ENCODE results near the gene MAP4. TPM values are rescaled to one million over a fixed set of nuclear protein-coding genes. Genes with fewer than 3 reads are reported as not detected.
"Not testable (repeated sequence)": the region's sequence is repeated elsewhere in the genome, so short reads cannot be mapped to it uniquely, and the experiment has no call there.

MAP4 gene
- 74.4 TPM for polyA plus RNA-seq (2012; ENCODE audit: low read depth, missing spikeins)

GRCh38 chr3:48016301-48016973 lies at the start of gene MAP4:
Gene MAP4 (minus strand): TSS chr3:48016416. CDS start chr3:47998860, 17,556 bp downstream.
- DNase-seq (ENCODE audit: insufficient read length, low spot score) (no peak), FAIRE-seq (peak; percentile 40)
- TF ChIP-seq POLR2AphosphoS5 (IDR thresholded peaks at IDR 0.05; ENCODE audit: low read depth, low read length) = no peak
- TF ChIP-seq PAX5 (IDR thresholded peaks at IDR 0.05; ENCODE audit: insufficient read depth, low read length, severe bottlenecking) = no peak
- TF ChIP-seq POLR2A (IDR thresholded peaks at IDR 0.05; ENCODE audit: low read depth, low read length) = no peak
- TF ChIP-seq POU2F2 (IDR thresholded peaks at IDR 0.05; ENCODE audit: low read depth, low read length) = no peak
- TF ChIP-seq TAF1 (IDR thresholded peaks at IDR 0.05; ENCODE audit: low read depth, low read length) = no peak
- no peak for TF ChIP-seq SPI1 (IDR thresholded peaks at IDR 0.05; ENCODE audit: low read depth, low read length)

DNA sequence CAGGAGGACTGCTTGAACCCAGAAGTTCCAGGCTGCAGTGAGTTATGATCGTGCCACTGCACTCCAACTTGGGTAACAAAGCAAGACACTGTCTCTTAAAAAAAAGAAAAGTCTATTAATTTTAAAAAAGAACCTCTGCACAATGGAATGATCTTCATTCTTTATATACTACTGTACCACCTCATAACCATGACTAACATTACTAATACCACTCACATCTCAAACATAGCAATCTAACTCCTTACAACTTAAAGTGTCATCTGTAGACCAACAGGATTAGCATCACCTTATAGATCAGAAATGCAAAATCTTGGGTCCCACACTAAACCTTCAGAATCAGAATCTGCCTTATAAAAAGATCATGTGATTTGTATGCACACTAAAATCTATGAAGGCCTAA lies 48.8 kb upstream of the MAP4 start:
- TF ChIP-seq TAF1 (IDR thresholded peaks at IDR 0.05; ENCODE audit: low read depth, low read length) (no peak), POU2F2 (IDR thresholded peaks at IDR 0.05; ENCODE audit: low read depth, low read length) (no peak), SPI1 (IDR thresholded peaks at IDR 0.05; ENCODE audit: low read depth, low read length) (no peak), POLR2A (IDR thresholded peaks at IDR 0.05; ENCODE audit: low read depth, low read length) (no peak), PAX5 (IDR thresholded peaks at IDR 0.05; ENCODE audit: insufficient read depth, low read length, severe bottlenecking) (no peak), POLR2AphosphoS5 (IDR thresholded peaks at IDR 0.05; ENCODE audit: low read depth, low read length) (no peak)

DNA sequence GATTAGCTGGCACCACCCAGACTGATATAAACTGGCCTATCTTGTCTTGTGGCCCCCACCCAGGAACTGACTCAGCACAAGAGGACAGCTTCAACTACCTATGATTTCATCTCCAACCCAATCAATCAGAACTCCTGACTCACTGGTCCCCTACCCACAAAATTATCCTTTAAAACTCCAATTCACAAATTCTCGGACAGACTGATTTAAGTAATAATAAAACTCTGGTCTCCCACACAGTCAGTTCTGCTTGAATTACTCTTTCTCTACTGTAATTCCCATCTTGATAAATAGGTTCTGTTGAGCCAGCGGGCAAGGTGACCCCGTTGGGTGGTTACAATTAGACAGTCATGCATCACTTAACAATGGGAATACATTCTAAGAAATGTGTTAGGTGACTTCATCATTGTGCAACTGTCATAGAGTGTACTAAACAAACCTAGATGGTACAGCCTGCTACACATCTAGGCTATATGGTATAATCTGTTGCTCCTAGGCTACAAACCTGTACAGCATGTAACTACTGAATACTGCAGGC lies 48.1 kb upstream of the MAP4 start:
- DNase-seq (ENCODE audit: insufficient read length, low spot score) (no peak), FAIRE-seq (peak; percentile 79)
- TF ChIP-seq POLR2A (IDR thresholded peaks at IDR 0.05; ENCODE audit: low read depth, low read length) = no peak
- TF ChIP-seq POU2F2 (IDR thresholded peaks at IDR 0.05; ENCODE audit: low read depth, low read length) = no peak
- TF ChIP-seq POLR2AphosphoS5 (IDR thresholded peaks at IDR 0.05; ENCODE audit: low read depth, low read length) = no peak
- TF ChIP-seq TAF1 (IDR thresholded peaks at IDR 0.05; ENCODE audit: low read depth, low read length) = no peak
- TF ChIP-seq PAX5 (IDR thresholded peaks at IDR 0.05; ENCODE audit: insufficient read depth, low read length, severe bottlenecking) = no peak
- no peak for TF ChIP-seq SPI1 (IDR thresholded peaks at IDR 0.05; ENCODE audit: low read depth, low read length)

More for the DNA sequence above, 48.8 kb upstream of the MAP4 start:
- FAIRE-seq = no peak
- no peak for DNase-seq (ENCODE audit: insufficient read length, low spot score)

GRCh38 chr3:48061586-48061985 lies 45.4 kb upstream of the MAP4 start:
- not testable (repeated sequence) for FAIRE-seq

GRCh38 chr3:48058091-48058490 lies 41.9 kb upstream of the MAP4 start:
- no peak for TF ChIP-seq SPI1 (IDR thresholded peaks at IDR 0.05; ENCODE audit: low read depth, low read length)
- TF ChIP-seq POLR2AphosphoS5 (IDR thresholded peaks at IDR 0.05; ENCODE audit: low read depth, low read length) = no peak
- no peak for DNase-seq (ENCODE audit: insufficient read length, low spot score)
- FAIRE-seq = no peak

More at GRCh38 chr3:48061586-48061985, 45.4 kb upstream of the MAP4 start:
- not testable (repeated sequence) for DNase-seq (ENCODE audit: insufficient read length, low spot score)

- TF ChIP-seq POLR2A (IDR thresholded peaks at IDR 0.05; ENCODE audit: low read depth, low read length) = no peak
- no peak for TF ChIP-seq PAX5 (IDR thresholded peaks at IDR 0.05; ENCODE audit: insufficient read depth, low read length, severe bottlenecking)
- no peak for TF ChIP-seq TAF1 (IDR thresholded peaks at IDR 0.05; ENCODE audit: low read depth, low read length)
- TF ChIP-seq SPI1 (IDR thresholded peaks at IDR 0.05; ENCODE audit: low read depth, low read length) = no peak
- TF ChIP-seq POLR2AphosphoS5 (IDR thresholded peaks at IDR 0.05; ENCODE audit: low read depth, low read length) = no peak
- TF ChIP-seq POU2F2 (IDR thresholded peaks at IDR 0.05; ENCODE audit: low read depth, low read length) = no peak
- no peak for FAIRE-seq
- DNase-seq (ENCODE audit: insufficient read length, low spot score) = no peak
Observed at GRCh38 chr3:48057521-48057920, 41.3 kb upstream of the MAP4 start.

DNA sequence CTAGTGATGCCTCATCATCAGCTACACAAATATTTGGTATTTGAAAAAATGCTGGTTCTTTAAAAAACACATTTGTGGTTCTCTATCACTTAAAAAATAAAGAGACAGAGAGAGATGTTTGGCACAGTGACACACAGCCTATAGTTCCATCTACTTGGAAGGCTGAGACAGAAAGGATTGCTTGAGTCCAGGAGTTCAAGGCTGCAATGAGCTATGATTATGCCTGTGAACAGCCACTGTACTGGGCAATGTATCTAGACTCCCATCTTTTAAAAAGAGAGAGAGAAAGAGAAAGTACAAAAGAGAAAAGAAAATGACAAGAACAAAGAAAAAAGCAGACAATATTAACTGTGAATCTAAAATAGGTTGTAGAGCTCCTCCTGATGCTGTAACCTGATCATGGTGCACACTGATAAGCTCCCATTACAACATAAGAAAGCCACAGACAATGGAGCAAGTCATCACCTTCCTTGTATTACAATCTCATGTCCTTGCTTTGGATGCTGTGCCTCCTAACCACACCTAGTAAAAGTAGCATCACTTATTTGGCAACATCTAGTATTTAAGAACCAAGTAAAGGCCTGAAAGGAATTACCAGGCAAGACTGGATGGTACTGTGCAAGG lies 31.7 kb upstream of the MAP4 start:
- TF ChIP-seq PAX5 (IDR thresholded peaks at IDR 0.05; ENCODE audit: insufficient read depth, low read length, severe bottlenecking) (no peak), SPI1 (IDR thresholded peaks at IDR 0.05; ENCODE audit: low read depth, low read length) (no peak), POLR2A (IDR thresholded peaks at IDR 0.05; ENCODE audit: low read depth, low read length) (no peak), POU2F2 (IDR thresholded peaks at IDR 0.05; ENCODE audit: low read depth, low read length) (no peak), POLR2AphosphoS5 (IDR thresholded peaks at IDR 0.05; ENCODE audit: low read depth, low read length) (no peak), TAF1 (IDR thresholded peaks at IDR 0.05; ENCODE audit: low read depth, low read length) (no peak)
- DNase-seq (ENCODE audit: insufficient read length, low spot score) (no peak), FAIRE-seq (no peak)

GRCh38 chr3:48042071-48042760 lies 26.0 kb upstream of the MAP4 start:
- FAIRE-seq (peak; percentile 72), DNase-seq (ENCODE audit: insufficient read length, low spot score) (no peak)
- TF ChIP-seq POU2F2 (IDR thresholded peaks at IDR 0.05; ENCODE audit: low read depth, low read length) (no peak), POLR2A (IDR thresholded peaks at IDR 0.05; ENCODE audit: low read depth, low read length) (no peak), SPI1 (IDR thresholded peaks at IDR 0.05; ENCODE audit: low read depth, low read length) (no peak), PAX5 (IDR thresholded peaks at IDR 0.05; ENCODE audit: insufficient read depth, low read length, severe bottlenecking) (no peak), TAF1 (IDR thresholded peaks at IDR 0.05; ENCODE audit: low read depth, low read length) (no peak), POLR2AphosphoS5 (IDR thresholded peaks at IDR 0.05; ENCODE audit: low read depth, low read length) (no peak)

DNA sequence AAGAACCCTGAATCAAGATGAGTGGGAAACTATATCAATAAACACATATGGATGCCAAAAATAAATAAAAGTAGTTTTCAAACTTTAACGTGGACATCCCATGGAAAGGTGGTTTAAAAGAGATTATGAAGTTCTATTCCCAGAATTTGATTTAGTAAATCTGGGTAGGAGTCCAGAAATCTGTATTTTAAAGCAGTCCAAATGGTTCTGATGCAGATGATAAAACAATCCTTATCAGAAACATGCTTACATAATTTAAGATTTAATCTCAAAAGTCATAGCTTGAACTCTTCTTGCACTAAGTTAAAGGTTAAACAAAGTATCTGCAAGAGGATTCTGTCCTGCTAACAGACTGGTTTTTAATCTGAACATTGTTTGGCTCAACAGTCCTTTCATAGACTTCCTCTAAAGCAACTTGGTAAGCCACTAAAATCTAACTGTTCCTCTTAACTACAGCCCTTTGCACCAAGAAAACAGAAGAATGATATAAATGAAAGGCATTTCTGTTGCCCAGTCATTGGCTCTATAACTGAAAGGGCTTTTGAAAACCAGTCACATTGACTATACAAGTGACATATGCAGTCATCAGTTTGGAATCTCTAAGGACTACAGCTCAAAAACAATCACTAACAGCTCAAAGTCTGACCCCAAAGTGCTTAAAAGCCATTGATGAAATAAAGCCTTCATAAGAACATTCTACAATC lies 23.4 kb upstream of the MAP4 start:
- TF ChIP-seq TAF1 (IDR thresholded peaks at IDR 0.05; ENCODE audit: low read depth, low read length) = no peak
- no peak for TF ChIP-seq PAX5 (IDR thresholded peaks at IDR 0.05; ENCODE audit: insufficient read depth, low read length, severe bottlenecking)
- FAIRE-seq = peak; percentile 16
- no peak for DNase-seq (ENCODE audit: insufficient read length, low spot score)

Data from GM12891 (cell line).